Keratinocyte (primary cell): ENCODE data around the gene FBXO34. TPM values are rescaled to one million over a fixed set of nuclear protein-coding genes. Genes with fewer than 3 reads are reported as not detected.
"Not testable (repeated sequence)": the region's sequence is repeated elsewhere in the genome, so short reads cannot be mapped to it uniquely, and the experiment has no call there.

ENCODE experiments used
- DNase-seq: peaks from one replicate; pipeline ENCODE4 v3.0.0-alpha.2; 2011; ENCODE audit warnings: low read depth, missing footprints, low spot score
- FAIRE-seq: peaks from 2 replicates; lab custom pipeline; 2011; peaks lifted over from hg19 to GRCh38; lab: Jason Lieb, UNC
- H2AFZ ChIP-seq: 2 replicates; pipeline ENCODE4 v1.6.0; 2012; ENCODE audit warnings: low read length, control low read depth, inconsistent platforms; ENCODE audit not compliant: control insufficient read depth
- H3K27ac ChIP-seq: 2 replicates; pipeline ENCODE4 v1.5.1; 2011; ENCODE audit warnings: low read length; ENCODE audit not compliant: control insufficient read depth, insufficient read depth
- H3K27me3 ChIP-seq: 3 replicates; pipeline ENCODE4 v1.6.0; 2011; ENCODE audit warnings: low read length; ENCODE audit not compliant: control insufficient read depth, insufficient read depth; ENCODE audit errors: extremely low read depth
- H3K36me3 ChIP-seq, 2 experiments: 2 replicates in 1 of 2; 3 replicates in 1 of 2; pipeline ENCODE4 v1.5.1; 2011; ENCODE audit warnings: low read length in 2 of 2, mild to moderate bottlenecking in 1 of 2; ENCODE audit not compliant: control insufficient read depth in 2 of 2, insufficient read depth in 2 of 2; ENCODE audit errors: extremely low read depth in 1 of 2
- H3K4me1 ChIP-seq: 3 replicates; pipeline ENCODE4 v1.5.1; 2011; ENCODE audit warnings: low read length; ENCODE audit not compliant: control insufficient read depth, insufficient read depth; ENCODE audit errors: extremely low read depth
- H3K4me2 ChIP-seq: 3 replicates; pipeline ENCODE4 v1.6.0; 2011; ENCODE audit warnings: low read depth, low read length; ENCODE audit not compliant: control insufficient read depth, insufficient read depth; ENCODE audit errors: extremely low read depth
- H3K4me3 ChIP-seq, 3 experiments: fragments of 200-600 bp in 1 of 3; sonication (generic) in 1 of 3; 2 replicates in 2 of 3; 3 replicates in 1 of 3; pipeline ENCODE4 v1.5.1; 2011 to 2016; ENCODE audit warnings: low read length in 3 of 3, mild to moderate bottlenecking in 3 of 3, control low read depth in 2 of 3, inconsistent platforms in 1 of 3, low read depth in 1 of 3, mixed read lengths in 1 of 3, mixed run types in 1 of 3, moderate library complexity in 1 of 3; ENCODE audit not compliant: control insufficient read depth in 2 of 3, insufficient read depth in 2 of 3; ENCODE audit errors: extremely low read depth in 1 of 3
- H3K79me2 ChIP-seq: 2 replicates; pipeline ENCODE4 v1.6.0; 2012; ENCODE audit warnings: low read length; ENCODE audit not compliant: control insufficient read depth, insufficient read depth
- H3K9ac ChIP-seq: 3 replicates; pipeline ENCODE4 v1.6.0; 2011; ENCODE audit warnings: low read length; ENCODE audit not compliant: control insufficient read depth, insufficient read depth; ENCODE audit errors: extremely low read depth
- H3K9me1 ChIP-seq: 3 replicates; pipeline ENCODE4 v1.6.0; 2011; ENCODE audit warnings: low read length; ENCODE audit not compliant: control insufficient read depth, insufficient read depth; ENCODE audit errors: extremely low read depth
- H3K9me3 ChIP-seq: 2 replicates; pipeline ENCODE4 v1.5.1; 2012; ENCODE audit warnings: low read depth, low read length; ENCODE audit not compliant: control insufficient read depth
- H4K20me1 ChIP-seq: 3 replicates; pipeline ENCODE4 v1.6.0; 2011; ENCODE audit warnings: low read length; ENCODE audit not compliant: control insufficient read depth, insufficient read depth; ENCODE audit errors: extremely low read depth
- CTCF ChIP-seq, 3 experiments: IDR thresholded peaks in 1 of 3; conservative IDR thresholded peaks in 1 of 3; optimal IDR thresholded peaks in 1 of 3; 2 replicates in 2 of 3; 3 replicates in 1 of 3; pipeline versions ENCODE3 to v1.5.1; 2011; ENCODE audit warnings: low read length in 3 of 3, mild to moderate bottlenecking in 3 of 3, moderate library complexity in 2 of 3, control low read depth in 1 of 3, inconsistent platforms in 1 of 3; ENCODE audit not compliant: insufficient read depth in 2 of 3; ENCODE audit errors: extremely low read depth in 1 of 3
- EZH2 ChIP-seq: IDR thresholded peaks from one replicate; pipeline ENCODE4 v1.6.1; 2012; ENCODE audit warnings: inconsistent platforms, mild to moderate bottlenecking, low read length, moderate library complexity
- dilution Hi-C: fragments of 300-500 bp; cut with MboI; formaldehyde crosslinking; loops from one replicate; pipeline ENCODE4 v1.7.0; 2020; ENCODE audit warnings: low sequenced_read_pairs; ENCODE audit not compliant: extremely low pct_ligation_motif_present
- polyA plus RNA-seq, 5 experiments: library from polyadenylated mRNA; depleted of rRNA in 3 of 5; stranded (reverse) in 3 of 5; stranded (forward) in 1 of 5; unstranded in 1 of 5; fragments of >200 nt; gene quantifications; 1 replicate in 1 of 5; 2 replicates in 3 of 5; 3 replicates in 1 of 5; pipeline versions ENCODE4 v1.2.1 to v1.2.3, GENCODE V29; 2011 to 2012; ENCODE audit warnings: missing spikeins in 2 of 5, low read depth in 1 of 5, low replicate concordance in 1 of 5

The FBXO34 gene
- polyA plus RNA-seq, 1 donor (not counting 4 experiments of a cell fraction or from before 2014, with no cell fraction given) = 18.0 TPM

- H3K36me3 ChIP-seq = peaks cover 4 to 16% of the 10 kb centered on the region in 2 experiments
- no peak overlapping the region for H3K4me3 ChIP-seq
- H3K4me1 ChIP-seq = no peaks in the 10 kb centered on the region
- no peaks in the 10 kb centered on the region for H3K79me2 ChIP-seq
- no peak for FAIRE-seq
- no peaks in the 10 kb centered on the region for H4K20me1 ChIP-seq
- DNase-seq = no peak
- no peak overlapping the region for H3K4me2 ChIP-seq
- dilution Hi-C loops = no loop called here
- H3K9me1 ChIP-seq = no peaks in the 10 kb centered on the region
- TF ChIP-seq EZH2 = no peak
- TF ChIP-seq CTCF (optimal IDR thresholded peaks at IDR 0.05 in 1 of 3, IDR thresholded peaks at IDR 0.05 in 1 of 3, conservative IDR thresholded peaks at IDR 0.05 in 1 of 3; ENCODE audit: extremely low read depth in 1 of 3, insufficient read depth in 2 of 3, low read length in 3 of 3) = no peak
- H3K9me3 ChIP-seq = no peaks in the 10 kb centered on the region
- H2AFZ ChIP-seq = no peak overlapping the region
- H3K27me3 ChIP-seq = no peaks in the 10 kb centered on the region
- no peak overlapping the region for H3K9ac ChIP-seq
- H3K27ac ChIP-seq = no peak overlapping the region
Measured at GRCh38 chr14:55381561-55381960, 110.3 kb downstream of the FBXO34 start.

GRCh38 chr14:55382483-55382882 is 111.3 kb downstream of the FBXO34 start:
- no peak for FAIRE-seq
- dilution Hi-C loops = no loop called here
- Histone ChIP-seq H3K9ac (no peak overlapping the region), H3K4me3 (no peak overlapping the region), H2AFZ (no peak overlapping the region), H3K79me2 (no peaks in the 10 kb centered on the region), H3K27ac (no peak overlapping the region), H3K4me2 (no peak overlapping the region), H3K36me3 (peaks cover 4 to 12% of the 10 kb centered on the region in 2 experiments), H3K9me1 (no peaks in the 10 kb centered on the region), H4K20me1 (no peaks in the 10 kb centered on the region), H3K9me3 (no peaks in the 10 kb centered on the region), H3K4me1 (no peaks in the 10 kb centered on the region), H3K27me3 (no peaks in the 10 kb centered on the region)
- no peak for DNase-seq
- no peak for TF ChIP-seq CTCF (optimal IDR thresholded peaks at IDR 0.05 in 1 of 3, IDR thresholded peaks at IDR 0.05 in 1 of 3, conservative IDR thresholded peaks at IDR 0.05 in 1 of 3; ENCODE audit: extremely low read depth in 1 of 3, insufficient read depth in 2 of 3, low read length in 3 of 3)

GRCh38 chr14:55383056-55383466 is 111.8 kb downstream of the FBXO34 start:
- H3K4me2 ChIP-seq, H3K79me2 ChIP-seq, H3K9ac ChIP-seq: not testable (repeated sequence)

More at GRCh38 chr14:55383056-55383466, 111.8 kb downstream of the FBXO34 start:
- dilution Hi-C loops, FAIRE-seq, H4K20me1 ChIP-seq, H3K27me3 ChIP-seq, H3K9me1 ChIP-seq, DNase-seq, H3K4me3 ChIP-seq, H3K4me1 ChIP-seq, H3K27ac ChIP-seq, H3K9me3 ChIP-seq, H2AFZ ChIP-seq: not testable (repeated sequence)
- H3K36me3 ChIP-seq = peaks cover 4 to 12% of the 10 kb centered on the region in 2 experiments
